ENCODE data around the gene UQCC2. TPM values are rescaled to one million over a fixed set of nuclear protein-coding genes. Genes with fewer than 3 reads are reported as not detected.

Gene UQCC2
- polyA plus RNA-seq, 4 donors: 36.5 to 54.0 (median 44.2) TPM

GRCh38 chr6:33732385-33732784 is 20.9 kb upstream of the UQCC2 start:
- H3K27me3 ChIP-seq (ENCODE audit: control insufficient read depth in 3 of 3, insufficient read depth in 3 of 3, low read length in 3 of 3): no peaks in the 10 kb centered on the region
- no peak overlapping the region for H3K27ac ChIP-seq (ENCODE audit: low read depth in 1 of 3, low read length in 2 of 3)
- no peaks in the 10 kb centered on the region for H3K36me3 ChIP-seq (ENCODE audit: control insufficient read depth in 3 of 3, insufficient read depth in 2 of 3, low read depth in 1 of 3, low read length in 3 of 3)
- no peak overlapping the region for H3K4me3 ChIP-seq (ENCODE audit: low read depth in 1 of 3, low read length in 3 of 3)
- FAIRE-seq (no peak), DNase-seq (no peak)
- no peaks in the 10 kb centered on the region for H3K9me3 ChIP-seq (ENCODE audit: control insufficient read depth in 2 of 2, insufficient read depth in 1 of 2, low read depth in 1 of 2, low read length in 1 of 2)
- WGBS, 3 donors: 84 to 91% (median 91%) methylated on average over 6 of the region's 6 CpGs
- H3K4me1 ChIP-seq (ENCODE audit: control insufficient read depth in 3 of 3, insufficient read depth in 2 of 3, low read depth in 1 of 3, low read length in 2 of 3): no peaks in the 10 kb centered on the region

GRCh38 chr6:33731751-33732282 is 20.3 kb upstream of the UQCC2 start:
- Histone ChIP-seq H3K4me3 (ENCODE audit: low read depth in 1 of 3, low read length in 3 of 3) (no peak overlapping the region), H3K27me3 (ENCODE audit: control insufficient read depth in 3 of 3, insufficient read depth in 3 of 3, low read length in 3 of 3) (no peaks in the 10 kb centered on the region), H3K9me3 (ENCODE audit: control insufficient read depth in 2 of 2, insufficient read depth in 1 of 2, low read depth in 1 of 2, low read length in 1 of 2) (no peaks in the 10 kb centered on the region), H3K27ac (ENCODE audit: low read depth in 1 of 3, low read length in 2 of 3) (no peak overlapping the region), H3K4me1 (ENCODE audit: control insufficient read depth in 3 of 3, insufficient read depth in 2 of 3, low read depth in 1 of 3, low read length in 2 of 3) (no peaks in the 10 kb centered on the region), H3K36me3 (ENCODE audit: control insufficient read depth in 3 of 3, insufficient read depth in 2 of 3, low read depth in 1 of 3, low read length in 3 of 3) (no peaks in the 10 kb centered on the region)
- WGBS, 3 donors: 41 to 74% (median 74%) methylated on average over 9 of the region's 9 CpGs
- FAIRE-seq (no peak), DNase-seq (no peak)

GRCh38 chr6:33731035-33731434 is 19.5 kb upstream of the UQCC2 start:
- DNase-seq (no peak), FAIRE-seq (no peak)
- no peak overlapping the region for H3K4me3 ChIP-seq (ENCODE audit: low read depth in 1 of 3, low read length in 3 of 3)
- 76 to 89% (median 86%) methylated on average over 7 of the region's 7 CpGs for WGBS, 3 donors
- no peaks in the 10 kb centered on the region for H3K27me3 ChIP-seq (ENCODE audit: control insufficient read depth in 3 of 3, insufficient read depth in 3 of 3, low read length in 3 of 3)
- no peaks in the 10 kb centered on the region for H3K36me3 ChIP-seq (ENCODE audit: control insufficient read depth in 3 of 3, insufficient read depth in 2 of 3, low read depth in 1 of 3, low read length in 3 of 3)
- no peak overlapping the region for H3K27ac ChIP-seq (ENCODE audit: low read depth in 1 of 3, low read length in 2 of 3)
- H3K9me3 ChIP-seq (ENCODE audit: control insufficient read depth in 2 of 2, insufficient read depth in 1 of 2, low read depth in 1 of 2, low read length in 1 of 2): no peaks in the 10 kb centered on the region
- no peaks in the 10 kb centered on the region for H3K4me1 ChIP-seq (ENCODE audit: control insufficient read depth in 3 of 3, insufficient read depth in 2 of 3, low read depth in 1 of 3, low read length in 2 of 3)

- no peak overlapping the region for H3K27ac ChIP-seq (ENCODE audit: low read depth in 1 of 3, low read length in 2 of 3)
- no peaks in the 10 kb centered on the region for H3K4me1 ChIP-seq (ENCODE audit: control insufficient read depth in 3 of 3, insufficient read depth in 2 of 3, low read depth in 1 of 3, low read length in 2 of 3)
- no peaks in the 10 kb centered on the region for H3K9me3 ChIP-seq (ENCODE audit: control insufficient read depth in 2 of 2, insufficient read depth in 1 of 2, low read depth in 1 of 2, low read length in 1 of 2)
- H3K4me3 ChIP-seq (ENCODE audit: low read depth in 1 of 3, low read length in 3 of 3): no peak overlapping the region
- H3K27me3 ChIP-seq (ENCODE audit: control insufficient read depth in 3 of 3, insufficient read depth in 3 of 3, low read length in 3 of 3): no peaks in the 10 kb centered on the region
- H3K36me3 ChIP-seq (ENCODE audit: control insufficient read depth in 3 of 3, insufficient read depth in 2 of 3, low read depth in 1 of 3, low read length in 3 of 3): no peaks in the 10 kb centered on the region
- no peak for DNase-seq
- WGBS, 3 donors: 78 to 81% (median 79%) methylated on average over 10 of the region's 10 CpGs
- no peak for FAIRE-seq
These were observed 19.1 kb upstream of the UQCC2 start for GRCh38 chr6:33730611-33731010.

GRCh38 chr6:33729059-33729458 is 17.6 kb upstream of the UQCC2 start:
- Histone ChIP-seq H3K4me3 (ENCODE audit: low read depth in 1 of 3, low read length in 3 of 3) (no peak overlapping the region), H3K36me3 (ENCODE audit: control insufficient read depth in 3 of 3, insufficient read depth in 2 of 3, low read depth in 1 of 3, low read length in 3 of 3) (no peaks in the 10 kb centered on the region), H3K27ac (ENCODE audit: low read depth in 1 of 3, low read length in 2 of 3) (no peak overlapping the region), H3K9me3 (ENCODE audit: control insufficient read depth in 2 of 2, insufficient read depth in 1 of 2, low read depth in 1 of 2, low read length in 1 of 2) (no peaks in the 10 kb centered on the region), H3K4me1 (ENCODE audit: control insufficient read depth in 3 of 3, insufficient read depth in 2 of 3, low read depth in 1 of 3, low read length in 2 of 3) (no peaks in the 10 kb centered on the region), H3K27me3 (ENCODE audit: control insufficient read depth in 3 of 3, insufficient read depth in 3 of 3, low read length in 3 of 3) (peaks cover 0 to under 1% (median 0%) of the 10 kb centered on the region in 3 donors)
- no peak for FAIRE-seq
- 70 to 79% (median 76%) methylated on average over 6 of the region's 6 CpGs for WGBS, 3 donors
- DNase-seq: no peak

- Histone ChIP-seq H3K27ac (ENCODE audit: low read depth in 1 of 3, low read length in 2 of 3) (no peak overlapping the region), H3K9me3 (ENCODE audit: control insufficient read depth in 2 of 2, insufficient read depth in 1 of 2, low read depth in 1 of 2, low read length in 1 of 2) (no peaks in the 10 kb centered on the region), H3K4me3 (ENCODE audit: low read depth in 1 of 3, low read length in 3 of 3) (no peak overlapping the region), H3K4me1 (ENCODE audit: control insufficient read depth in 3 of 3, insufficient read depth in 2 of 3, low read depth in 1 of 3, low read length in 2 of 3) (no peaks in the 10 kb centered on the region), H3K36me3 (ENCODE audit: control insufficient read depth in 3 of 3, insufficient read depth in 2 of 3, low read depth in 1 of 3, low read length in 3 of 3) (no peaks in the 10 kb centered on the region), H3K27me3 (ENCODE audit: control insufficient read depth in 3 of 3, insufficient read depth in 3 of 3, low read length in 3 of 3) (peaks cover 0 to 5% (median 0%) of the 10 kb centered on the region in 3 donors)
- DNase-seq: no peak
- WGBS, 3 donors: 80 to 89% (median 89%) methylated on average over 11 of the region's 11 CpGs
- FAIRE-seq: no peak
These were observed 16.9 kb upstream of the UQCC2 start for GRCh38 chr6:33728438-33728837.

- no peak for DNase-seq
- Histone ChIP-seq H3K27ac (ENCODE audit: low read depth in 1 of 3, low read length in 2 of 3) (no peak overlapping the region), H3K36me3 (ENCODE audit: control insufficient read depth in 3 of 3, insufficient read depth in 2 of 3, low read depth in 1 of 3, low read length in 3 of 3) (no peaks in the 10 kb centered on the region), H3K9me3 (ENCODE audit: control insufficient read depth in 2 of 2, insufficient read depth in 1 of 2, low read depth in 1 of 2, low read length in 1 of 2) (no peaks in the 10 kb centered on the region), H3K4me3 (ENCODE audit: low read depth in 1 of 3, low read length in 3 of 3) (no peak overlapping the region), H3K4me1 (ENCODE audit: control insufficient read depth in 3 of 3, insufficient read depth in 2 of 3, low read depth in 1 of 3, low read length in 2 of 3) (no peaks in the 10 kb centered on the region), H3K27me3 (ENCODE audit: control insufficient read depth in 3 of 3, insufficient read depth in 3 of 3, low read length in 3 of 3) (peaks cover 0 to 5% (median 0%) of the 10 kb centered on the region in 3 donors)
- 72 to 83% (median 79%) methylated on average over 11 of the region's 11 CpGs for WGBS, 3 donors
- no peak for FAIRE-seq
These were observed 16.4 kb upstream of the UQCC2 start for GRCh38 chr6:33727932-33728331.

- Histone ChIP-seq H3K36me3 (ENCODE audit: control insufficient read depth in 3 of 3, insufficient read depth in 2 of 3, low read depth in 1 of 3, low read length in 3 of 3) (no peaks in the 10 kb centered on the region), H3K27ac (ENCODE audit: low read depth in 1 of 3, low read length in 2 of 3) (no peak overlapping the region), H3K9me3 (ENCODE audit: control insufficient read depth in 2 of 2, insufficient read depth in 1 of 2, low read depth in 1 of 2, low read length in 1 of 2) (no peaks in the 10 kb centered on the region), H3K27me3 (ENCODE audit: control insufficient read depth in 3 of 3, insufficient read depth in 3 of 3, low read length in 3 of 3) (peaks cover 0 to 9% (median 0%) of the 10 kb centered on the region in 3 donors), H3K4me1 (ENCODE audit: control insufficient read depth in 3 of 3, insufficient read depth in 2 of 3, low read depth in 1 of 3, low read length in 2 of 3) (no peaks in the 10 kb centered on the region), H3K4me3 (ENCODE audit: low read depth in 1 of 3, low read length in 3 of 3) (no peak overlapping the region)
- no peak for FAIRE-seq
- no peak for DNase-seq
- WGBS, 3 donors: 85 to 88% (median 86%) methylated on average over 7 of the region's 7 CpGs
These were observed 15.6 kb upstream of the UQCC2 start for GRCh38 chr6:33727126-33727525.

- 86 to 97% (median 88%) methylated on average over 15 of the region's 15 CpGs for WGBS, 3 donors
- no peak overlapping the region for H3K27ac ChIP-seq (ENCODE audit: low read depth in 1 of 3, low read length in 2 of 3)
- DNase-seq: no peak
- FAIRE-seq: no peak
- no peaks in the 10 kb centered on the region for H3K36me3 ChIP-seq (ENCODE audit: control insufficient read depth in 3 of 3, insufficient read depth in 2 of 3, low read depth in 1 of 3, low read length in 3 of 3)
- H3K4me3 ChIP-seq (ENCODE audit: low read depth in 1 of 3, low read length in 3 of 3): no peak overlapping the region
- no peaks in the 10 kb centered on the region for H3K9me3 ChIP-seq (ENCODE audit: control insufficient read depth in 2 of 2, insufficient read depth in 1 of 2, low read depth in 1 of 2, low read length in 1 of 2)
- H3K4me1 ChIP-seq (ENCODE audit: control insufficient read depth in 3 of 3, insufficient read depth in 2 of 3, low read depth in 1 of 3, low read length in 2 of 3): no peaks in the 10 kb centered on the region
- peaks cover 0 to 13% (median 0%) of the 10 kb centered on the region in 3 donors for H3K27me3 ChIP-seq (ENCODE audit: control insufficient read depth in 3 of 3, insufficient read depth in 3 of 3, low read length in 3 of 3)
These were observed 15.2 kb upstream of the UQCC2 start for GRCh38 chr6:33726696-33727095.

Data from small intestine (tissue), 7 donors.